NOMO-1 treated with dmso at 0.1 percent for 144 hours (cell line): ENCODE measurements around the gene MYO16.

Source experiments
- DNase-seq: peaks from one replicate; lab custom pipeline; 2025; ENCODE audit not compliant: unreplicated experiment; lab: John Stamatoyannopoulos, UW

Gene MYO16

DNA sequence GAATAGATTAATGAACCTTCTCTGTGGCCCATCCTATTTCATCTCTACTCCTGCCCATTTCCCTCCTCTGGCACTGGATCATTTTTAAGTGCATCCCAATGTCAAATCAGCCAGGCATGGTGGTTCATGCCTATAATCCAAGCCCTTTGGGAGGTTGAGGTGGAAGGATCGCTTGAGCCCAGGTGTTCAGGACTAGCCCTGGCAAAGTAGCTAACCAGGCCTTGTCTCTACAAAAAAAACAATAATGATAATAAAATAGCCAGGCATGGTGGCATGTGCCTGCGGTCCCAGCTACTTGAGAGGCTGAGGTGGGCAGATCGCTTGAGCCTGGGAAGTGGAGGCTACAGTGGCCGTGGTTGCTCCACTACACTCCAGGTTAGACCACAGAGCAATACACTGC lies 517.0 kb downstream of the MYO16 start:
- no peak for DNase-seq

DNA sequence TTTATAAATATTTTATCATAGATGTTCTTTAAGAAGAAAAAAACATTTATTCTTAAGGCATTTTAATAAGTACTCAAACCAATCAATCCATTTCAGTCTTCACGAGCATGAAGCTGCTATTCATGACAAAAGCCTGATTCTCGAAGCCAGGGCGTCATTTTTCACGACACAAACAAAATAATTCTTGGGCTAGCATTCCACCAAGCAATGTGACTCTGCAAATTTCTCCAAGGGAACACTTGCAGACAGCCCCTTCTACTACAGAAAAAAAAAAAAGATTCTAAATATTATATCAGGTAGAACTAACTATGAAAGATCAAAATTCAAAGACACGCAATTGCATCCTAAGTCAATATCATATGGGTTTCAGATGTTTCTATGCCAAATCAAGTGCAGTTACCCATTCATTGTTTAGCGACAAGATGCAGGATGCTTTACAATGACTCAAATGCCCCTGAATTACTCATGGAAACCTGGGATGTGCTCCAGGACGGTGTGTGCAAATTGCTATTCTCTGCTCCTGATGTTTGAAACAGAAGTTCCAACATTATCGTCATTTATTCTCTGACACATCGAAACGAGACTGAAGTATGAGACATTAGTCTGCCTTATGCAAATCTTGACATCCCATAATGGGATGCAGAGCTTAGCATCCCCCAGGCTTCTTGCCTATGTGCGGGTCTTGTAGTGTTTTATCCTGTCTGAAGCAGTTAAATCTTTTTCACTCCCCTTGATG lies 517.7 kb downstream of the MYO16 start:
- DNase-seq = no peak

DNA sequence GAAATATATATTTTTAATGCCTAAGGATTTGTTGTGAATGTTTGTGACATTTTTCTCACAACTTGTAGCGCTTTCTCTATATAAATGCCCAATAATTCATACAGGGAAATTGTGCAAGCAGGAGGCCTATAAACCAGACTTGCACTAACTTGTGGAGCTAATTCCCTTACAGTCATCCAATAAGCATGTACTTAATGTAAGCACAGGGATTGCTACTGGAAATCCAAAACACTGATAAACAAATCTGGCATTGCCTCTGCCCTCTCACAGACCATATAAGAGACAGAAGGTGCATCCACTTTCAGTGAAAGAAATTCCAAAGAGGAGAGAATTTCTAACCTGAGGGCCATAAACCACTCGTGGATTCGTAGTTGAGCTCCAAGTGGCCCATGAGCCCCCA lies 518.8 kb downstream of the MYO16 start:
- DNase-seq = no peak

DNA sequence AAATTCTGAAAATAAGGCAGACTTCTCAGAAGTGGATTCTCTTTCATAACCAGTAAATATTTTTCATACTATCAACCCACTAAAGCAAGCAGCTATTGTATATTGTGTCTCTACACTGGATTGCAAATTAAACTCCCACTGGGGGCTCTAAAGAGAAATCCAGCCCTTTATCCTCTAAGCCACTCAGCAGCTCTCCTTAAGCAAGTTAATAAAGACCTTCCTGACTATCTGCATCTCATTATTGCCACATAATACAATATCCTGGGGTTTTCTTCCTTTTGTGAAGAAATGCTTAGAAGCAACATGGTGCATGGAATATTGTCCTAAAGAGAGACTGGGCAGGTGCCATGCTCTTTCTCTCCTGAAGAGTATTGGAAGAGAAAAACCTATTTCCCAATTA lies 521.3 kb downstream of the MYO16 start:
- no peak for DNase-seq

DNA sequence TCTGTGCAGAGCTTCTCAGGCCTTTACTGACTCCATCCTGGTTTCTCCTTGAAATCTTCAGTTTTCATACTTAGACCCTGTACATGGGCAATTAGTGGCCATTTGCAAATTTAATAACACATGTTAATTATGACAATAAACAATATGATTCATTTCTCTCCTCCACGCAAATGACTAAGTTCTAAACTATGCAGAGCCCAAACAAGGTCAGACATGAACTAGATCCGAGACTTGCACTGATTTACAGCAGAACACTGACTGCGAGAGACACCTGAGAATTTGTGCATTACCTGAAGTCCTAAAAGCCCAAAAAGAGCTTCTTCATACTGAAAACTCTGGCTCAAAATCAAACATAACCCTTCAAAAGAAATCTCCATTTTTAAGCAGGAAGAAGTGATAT lies 521.8 kb downstream of the MYO16 start:
- DNase-seq = no peak

DNA sequence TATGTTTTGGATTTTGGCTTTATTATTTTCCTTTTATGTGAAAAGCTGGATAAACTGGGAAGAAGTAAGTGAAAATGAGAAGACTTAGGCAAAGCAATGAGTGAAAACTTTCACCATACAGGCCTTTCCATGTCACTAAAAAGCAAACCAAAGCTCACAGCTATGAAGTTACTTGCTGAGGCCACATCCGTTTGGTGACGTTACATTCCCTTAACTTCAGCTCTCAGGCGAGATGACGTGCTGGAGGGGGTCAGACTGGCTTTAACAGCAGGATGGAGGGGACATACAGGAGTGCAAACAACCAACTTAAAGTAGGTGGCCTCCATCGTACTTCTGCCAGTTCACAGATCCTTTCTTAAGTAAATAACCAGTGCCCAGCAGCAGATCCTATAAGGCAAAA lies 522.3 kb downstream of the MYO16 start:
- DNase-seq = no peak

DNA sequence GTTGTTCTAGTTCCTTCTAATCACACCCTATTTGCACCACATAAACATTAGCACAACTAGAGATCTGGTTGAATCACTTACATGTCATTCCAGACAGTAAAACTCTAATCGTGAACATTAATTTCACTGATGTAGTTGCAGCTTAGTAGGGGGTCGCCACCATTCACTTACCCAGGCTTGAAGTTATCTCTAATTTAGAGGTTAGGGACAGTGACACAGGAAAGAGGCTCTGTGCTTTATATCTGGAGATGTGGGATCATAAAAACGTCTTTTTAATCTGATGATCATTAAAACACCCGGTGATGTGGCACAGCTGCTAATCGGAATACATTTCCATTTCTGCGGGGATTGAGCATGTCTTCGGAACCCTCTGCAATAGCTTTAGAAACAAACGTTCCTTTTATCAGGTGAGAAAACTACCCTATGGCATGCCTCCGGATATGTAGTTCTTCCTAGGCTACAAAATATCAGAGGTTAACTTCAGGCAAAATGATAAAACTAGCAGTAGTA lies 523.0 kb downstream of the MYO16 start:
- DNase-seq = no peak

DNA sequence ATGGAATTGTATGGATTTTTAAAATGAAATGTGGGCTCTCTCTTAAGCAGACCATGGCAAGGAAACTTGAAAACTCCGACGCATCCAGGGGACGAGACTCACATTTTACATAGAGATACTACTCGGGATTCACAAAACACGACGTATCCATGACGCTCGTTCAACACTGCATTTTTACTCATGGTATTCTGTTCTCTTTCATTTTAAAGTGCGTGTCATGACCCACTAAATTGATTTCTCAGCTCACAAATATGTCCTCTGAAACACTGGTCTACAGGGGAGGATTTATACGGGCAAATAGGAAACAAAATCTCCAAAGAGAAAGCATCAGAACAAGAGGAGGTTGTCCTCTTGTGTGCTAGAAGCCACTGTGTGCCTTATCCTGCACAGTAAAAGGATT lies 523.5 kb downstream of the MYO16 start:
- no peak for DNase-seq

DNA sequence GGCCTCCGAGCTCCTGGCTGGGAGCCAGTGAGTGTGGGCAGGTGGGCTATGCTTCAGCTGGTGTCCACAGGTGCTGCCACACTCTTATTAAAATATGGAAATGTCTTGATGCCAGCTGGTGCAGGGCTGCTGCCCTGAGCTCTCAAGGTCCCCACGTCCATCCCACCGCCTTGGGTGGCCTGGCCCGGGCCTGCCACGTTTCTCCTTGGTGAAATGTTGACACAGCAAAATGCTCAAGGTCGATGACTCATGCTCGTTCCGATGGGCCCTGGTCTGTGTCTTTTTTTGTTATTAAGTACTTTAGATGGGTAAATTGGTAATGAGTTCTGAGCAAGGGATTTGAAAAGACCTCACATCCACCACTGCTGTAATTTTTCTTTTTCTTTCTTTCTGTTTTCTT lies 524.7 kb downstream of the MYO16 start:
- no peak for DNase-seq

DNA sequence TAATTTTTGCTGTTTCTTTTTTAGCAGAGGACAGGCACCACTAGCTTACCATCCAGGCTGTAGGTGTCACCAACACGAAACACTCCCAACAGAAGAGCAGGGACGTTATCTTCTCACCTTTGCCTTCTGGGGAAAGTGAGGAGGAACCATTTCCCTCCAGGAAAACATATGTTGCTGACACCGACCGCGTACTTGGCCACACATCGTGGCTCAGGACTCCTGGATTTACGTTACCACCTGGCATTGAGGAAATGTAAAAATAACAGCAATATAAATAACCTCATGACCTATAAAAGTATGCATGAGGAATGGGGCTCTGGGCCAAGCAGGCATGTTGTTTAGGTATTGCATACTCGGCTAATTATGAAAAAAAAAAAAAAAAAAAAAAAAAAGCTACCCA lies 525.1 kb downstream of the MYO16 start:
- DNase-seq = no peak

DNA sequence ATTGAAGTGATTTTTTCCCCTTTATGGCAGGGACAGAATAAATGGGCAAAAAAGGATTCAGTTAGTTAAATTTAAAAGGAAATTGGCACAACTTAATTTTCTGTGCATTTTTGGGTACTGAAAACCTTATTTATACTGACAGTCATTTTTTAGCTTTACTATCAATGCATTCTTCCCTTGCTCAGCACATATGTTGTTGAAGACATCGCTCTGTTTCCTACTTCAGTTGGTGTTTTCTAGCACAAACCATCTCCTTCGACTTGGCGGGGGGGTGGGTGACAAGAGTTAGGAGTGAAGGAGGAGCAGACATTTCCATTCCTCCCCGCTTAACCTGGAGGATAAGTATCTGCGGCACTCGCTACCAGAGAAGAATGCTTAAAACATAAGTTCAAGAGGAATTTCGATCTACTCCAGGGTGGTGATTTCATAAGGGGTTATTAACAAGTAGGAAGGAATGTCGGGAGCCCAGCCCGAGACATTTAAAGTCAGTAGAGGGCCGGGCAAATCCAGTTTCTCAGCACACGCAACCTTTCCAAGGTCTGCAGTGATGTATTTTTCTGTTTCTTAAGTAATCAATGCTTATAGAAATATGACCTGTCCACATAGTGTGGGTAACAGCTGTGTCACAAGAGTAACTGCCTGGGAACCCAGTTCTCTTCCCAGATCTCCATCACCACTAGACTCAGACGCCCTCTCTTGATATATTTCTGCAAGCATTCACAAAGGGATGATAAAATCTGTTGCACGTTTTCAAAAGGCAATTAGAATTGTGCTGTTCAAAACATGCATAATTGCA lies 525.8 kb downstream of the MYO16 start:
- DNase-seq = no peak

DNA sequence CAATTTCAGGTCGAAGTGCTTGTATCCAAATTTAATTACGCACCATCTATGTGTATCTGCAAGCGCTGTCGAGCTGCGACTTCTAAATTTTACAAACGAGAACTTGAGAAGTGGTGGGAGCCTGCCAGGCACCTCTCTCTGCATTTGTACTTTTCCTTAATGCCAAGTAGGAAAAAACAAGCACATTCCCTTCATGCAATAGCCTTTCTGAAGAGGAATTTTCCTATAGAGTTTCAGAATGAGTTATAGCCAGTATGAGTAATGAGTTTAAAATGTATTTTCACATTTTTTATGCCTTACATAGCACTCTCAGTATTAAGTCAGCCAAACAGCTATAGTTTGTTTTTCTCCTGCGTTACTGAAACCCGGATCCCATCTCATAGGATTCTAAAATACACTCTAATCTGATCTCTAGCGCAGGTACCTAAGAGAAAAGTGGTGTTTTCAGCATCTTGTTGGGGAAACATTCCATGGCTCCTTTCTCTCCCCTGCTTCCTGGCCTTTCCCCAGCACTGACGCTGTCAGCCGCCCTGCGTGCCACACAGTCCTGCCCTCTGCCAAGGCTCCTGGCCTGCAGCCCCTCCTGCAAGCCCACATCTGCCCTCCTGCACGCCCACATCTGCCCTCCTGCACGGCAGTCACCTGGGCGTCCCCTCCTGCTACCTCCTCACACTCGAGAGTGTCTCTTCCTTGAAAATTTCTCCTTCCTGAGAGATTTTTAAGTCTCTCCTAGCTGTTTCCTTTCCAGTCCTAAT lies 526.9 kb downstream of the MYO16 start:
- no peak for DNase-seq

DNA sequence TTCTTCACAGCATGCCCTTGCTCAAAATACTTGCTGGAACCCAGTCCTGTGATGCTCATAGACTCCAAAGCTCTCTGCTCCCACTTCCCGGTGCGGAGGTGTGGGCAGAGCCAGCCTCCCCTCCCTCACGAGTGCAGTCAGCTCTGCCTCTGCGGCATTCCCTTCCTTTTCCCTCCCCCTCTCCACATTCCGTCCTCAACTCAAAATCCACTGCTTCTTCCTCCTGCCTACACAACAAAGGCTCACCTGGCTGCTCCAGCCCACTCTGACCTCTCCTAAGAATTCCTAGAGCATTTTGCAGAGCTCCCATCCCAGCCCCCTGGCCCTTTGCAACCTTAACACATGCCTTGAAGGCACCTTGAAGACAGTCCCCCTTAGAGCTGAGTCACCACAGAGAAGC lies 527.9 kb downstream of the MYO16 start:
- DNase-seq = no peak

DNA sequence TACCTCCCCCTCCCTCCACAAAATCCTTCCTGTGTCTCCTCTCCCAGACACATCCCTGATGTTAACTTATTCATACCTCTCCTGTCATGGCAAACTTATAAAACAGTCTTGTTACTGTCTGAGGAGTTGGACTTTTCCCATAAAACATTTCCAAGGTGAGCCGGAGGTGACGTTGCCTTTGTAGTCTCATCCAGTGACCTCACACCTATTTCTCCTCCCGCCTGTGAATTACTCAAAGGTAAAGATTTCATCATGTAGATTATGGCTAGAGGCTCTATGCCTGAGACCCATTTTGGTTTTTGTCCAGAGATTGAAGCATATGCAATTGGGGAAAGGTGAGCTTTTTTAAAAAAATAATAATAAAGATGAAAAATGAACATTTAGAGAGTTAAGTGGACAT lies 529.0 kb downstream of the MYO16 start:
- no peak for DNase-seq

DNA sequence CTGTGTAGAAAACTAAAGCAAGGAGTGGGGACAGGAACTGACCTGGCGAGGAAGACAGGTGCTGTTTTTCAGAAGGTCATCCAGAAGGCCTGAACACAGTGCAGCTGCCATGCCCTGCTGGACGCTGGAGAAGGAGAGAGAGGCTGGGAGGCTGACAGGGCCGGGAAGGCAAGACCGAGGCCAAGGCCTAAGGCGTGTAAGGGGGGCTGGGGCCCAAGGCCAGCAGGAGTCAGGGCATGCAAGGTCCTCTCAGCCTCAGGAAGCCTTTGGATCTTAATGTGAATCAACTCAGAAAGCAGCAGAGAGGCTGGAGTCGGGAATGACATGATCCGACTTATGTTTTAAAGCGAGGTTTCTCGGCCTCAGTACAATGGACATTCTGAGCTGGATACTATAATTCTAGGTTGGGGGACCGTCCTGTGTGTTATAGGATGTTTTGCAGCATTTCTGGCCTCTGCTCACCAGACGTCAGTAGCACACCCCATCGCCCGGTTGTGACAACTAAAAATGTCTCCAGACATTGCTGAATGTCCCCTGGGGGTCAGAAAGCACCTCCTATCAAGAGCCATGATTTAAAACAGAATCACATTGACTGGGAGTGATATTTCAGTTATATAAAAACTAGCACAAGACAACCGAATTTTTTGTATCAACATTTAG lies 530.4 kb downstream of the MYO16 start:
- DNase-seq = no peak

DNA sequence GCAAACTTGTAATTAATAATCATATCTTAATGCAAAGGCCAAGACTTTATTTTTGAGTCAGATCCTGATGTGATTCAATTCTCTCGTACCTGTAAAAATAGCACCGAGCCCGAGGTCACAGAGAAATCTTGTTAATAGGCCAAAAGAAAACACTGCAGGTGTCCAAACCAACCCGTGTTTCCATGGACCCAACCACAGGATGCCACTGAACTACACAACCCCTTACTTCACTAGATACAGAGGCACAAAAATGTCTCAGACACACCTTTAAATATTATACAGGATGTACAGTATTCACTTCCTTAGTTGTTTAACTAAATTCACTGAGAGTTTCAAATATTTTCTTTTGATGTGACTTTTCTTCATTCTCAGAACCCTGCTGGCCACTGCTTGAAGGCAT lies 530.9 kb downstream of the MYO16 start:
- no peak for DNase-seq

DNA sequence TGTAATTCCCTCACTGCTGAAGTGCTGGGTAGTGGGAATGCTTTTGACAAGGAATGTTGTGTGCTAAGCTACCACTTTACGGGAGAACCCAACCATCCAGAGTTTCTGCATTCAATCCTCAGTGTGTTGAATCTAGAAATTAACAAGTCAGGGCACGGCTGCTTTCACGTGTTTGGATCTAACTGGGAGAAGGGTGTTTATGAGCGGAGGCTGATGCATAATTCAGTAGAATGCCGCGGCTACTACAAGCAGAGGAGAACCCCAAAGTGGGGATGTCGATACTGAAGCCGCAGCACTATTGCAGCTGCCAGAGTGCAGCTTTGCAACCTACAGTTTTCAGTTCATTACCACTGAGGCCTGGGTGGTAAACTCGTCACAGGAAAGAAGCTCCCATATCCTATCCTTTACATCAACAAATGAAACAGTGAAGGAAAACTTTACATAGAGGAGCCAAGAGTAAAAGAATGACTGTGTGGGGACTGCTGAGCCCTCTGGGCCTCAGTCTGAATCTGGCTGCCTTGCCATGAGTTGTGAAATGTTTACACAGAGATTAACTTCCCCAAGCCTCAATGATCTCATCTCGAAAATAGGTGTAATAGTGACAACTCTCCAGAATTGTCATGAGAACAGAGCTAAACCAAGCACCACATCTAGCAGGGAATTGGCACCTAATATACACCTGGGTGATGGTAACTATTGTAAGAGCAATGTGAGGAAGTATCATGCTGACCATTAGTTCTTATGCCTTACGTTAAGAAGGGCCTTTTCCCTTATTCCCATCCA lies 531.7 kb downstream of the MYO16 start:
- no peak for DNase-seq

DNA sequence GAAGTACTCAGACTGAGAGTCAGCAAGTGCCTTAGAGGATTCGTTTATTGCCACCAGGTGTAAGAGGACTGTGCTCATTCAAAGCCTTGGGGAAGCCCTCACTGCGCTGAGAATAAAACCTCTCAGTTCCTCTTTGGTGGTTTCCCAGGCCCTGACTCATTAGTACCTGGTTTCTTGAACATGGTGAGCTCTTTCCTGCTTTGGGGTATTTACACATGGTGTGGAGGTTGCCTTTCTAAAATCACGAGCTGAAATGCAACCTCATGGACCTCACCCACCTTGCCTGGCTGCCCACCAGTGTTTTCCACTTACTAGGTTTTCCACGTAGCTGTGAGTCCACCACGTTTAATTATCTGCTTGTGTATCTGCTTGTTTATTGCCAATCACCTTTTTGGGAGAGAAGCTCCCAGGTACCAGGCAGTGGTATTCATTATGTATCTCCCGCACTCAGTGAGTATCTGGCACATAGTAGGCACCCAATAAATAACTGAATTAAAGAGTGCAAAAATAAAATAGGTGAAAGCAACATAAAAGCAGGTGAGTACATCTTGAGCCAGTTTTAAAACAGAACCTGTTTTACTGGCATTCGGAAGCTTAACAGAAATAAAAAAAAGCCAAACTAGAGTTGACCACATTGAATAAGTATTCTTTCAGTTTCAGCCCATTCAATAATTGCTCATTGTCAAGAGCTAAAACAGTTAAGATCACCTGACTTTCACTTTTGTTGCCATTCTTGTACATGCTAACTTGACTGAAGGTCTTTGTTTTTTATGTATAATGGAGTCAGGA lies 533.0 kb downstream of the MYO16 start:
- peak; percentile 97 for DNase-seq

DNA sequence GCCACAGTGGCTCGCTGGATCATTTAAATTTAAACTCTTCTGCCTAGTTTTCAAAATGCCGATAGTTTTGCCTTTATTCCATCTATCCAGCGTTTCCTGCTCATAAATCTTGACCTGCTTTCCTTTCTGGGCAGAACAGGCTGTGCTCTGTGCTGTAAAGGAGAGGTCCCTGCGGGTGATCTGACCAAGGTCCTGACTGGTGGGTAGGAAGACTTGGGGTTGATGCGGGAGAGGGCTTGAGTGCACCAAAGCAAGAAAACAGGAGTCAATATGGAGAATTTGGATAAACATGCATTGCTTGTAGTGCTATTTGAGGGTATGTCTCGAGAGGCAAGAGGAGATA lies 533.6 kb downstream of the MYO16 start:
- DNase-seq = no peak

DNA sequence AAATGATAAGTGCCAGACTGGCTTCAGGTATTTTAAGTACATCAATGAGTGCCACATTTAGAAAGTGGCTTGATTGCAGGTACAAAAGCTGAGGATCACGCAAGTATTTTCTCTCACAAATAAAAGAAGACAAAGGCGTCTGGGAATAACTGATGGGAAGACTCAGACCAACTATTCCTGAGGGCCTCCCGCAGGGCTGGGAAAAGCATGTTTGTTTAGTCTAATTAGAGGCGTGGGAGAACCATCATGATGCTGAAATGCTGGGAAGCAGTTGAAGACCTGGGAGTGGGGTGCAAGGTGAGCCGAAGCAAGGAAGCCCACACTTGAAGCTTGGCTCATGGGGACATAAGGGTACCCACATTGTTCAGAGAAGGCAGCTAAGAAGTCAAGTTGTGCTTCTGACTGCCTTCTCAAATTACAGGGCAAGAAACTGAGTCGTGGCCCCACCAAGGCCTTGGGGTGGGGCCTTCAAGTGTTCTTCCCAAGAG lies 536.0 kb downstream of the MYO16 start:
- no peak for DNase-seq
